NCI-H774 (cell line): ENCODE data around the gene KITLG.
"Not testable (repeated sequence)": the region's sequence is repeated elsewhere in the genome, so short reads cannot be mapped to it uniquely, and the experiment has no call there.

ENCODE experiments used
- DNase-seq: peaks from one replicate; lab custom pipeline; 2025; lab: John Stamatoyannopoulos, UW

Gene KITLG

GRCh38 chr12:88495031-88495430 lies 85.2 kb downstream of the KITLG start:
- DNase-seq = no peak

DNA sequence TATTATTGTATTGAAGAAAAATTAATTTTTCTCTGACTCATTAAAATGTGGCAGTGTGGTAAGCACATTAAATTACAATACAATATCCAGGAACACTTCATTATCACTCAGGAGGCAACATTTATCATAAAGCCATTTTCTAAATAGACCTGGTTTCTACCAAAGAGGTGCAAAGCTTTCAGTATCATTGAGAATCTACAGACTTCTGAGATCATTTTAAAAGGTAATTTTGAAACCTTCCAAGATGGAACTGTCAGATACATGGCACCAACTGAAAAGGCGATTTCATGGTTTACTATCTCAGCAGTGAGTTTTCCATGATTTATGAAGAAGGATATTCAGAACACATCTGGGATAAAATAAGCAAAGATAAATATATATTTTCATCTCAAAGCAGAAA lies 85.8 kb downstream of the KITLG start:
- no peak for DNase-seq

- no peak for DNase-seq
Measured at GRCh38 chr12:88493636-88494035, 86.6 kb downstream of the KITLG start.

DNA sequence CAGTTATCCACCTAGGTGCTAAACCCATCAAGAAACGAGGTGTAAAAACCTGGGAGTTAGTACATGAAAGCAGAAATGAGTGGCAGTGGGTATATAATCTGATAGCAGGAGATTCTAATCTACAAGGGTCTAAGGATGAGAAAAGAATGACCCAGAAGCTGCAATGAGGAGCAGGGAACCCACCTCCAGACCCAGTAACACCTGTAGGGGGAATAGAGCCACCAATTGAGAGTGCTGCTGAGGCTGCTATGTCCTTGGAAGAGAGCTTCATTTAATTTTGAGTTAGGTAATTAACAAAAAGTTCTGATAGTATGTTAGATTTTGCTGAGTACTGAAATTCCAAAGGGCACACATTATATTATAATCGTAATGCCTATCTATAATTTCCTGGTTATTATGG lies 89.8 kb downstream of the KITLG start:
- no peak for DNase-seq

GRCh38 chr12:88472775-88473174 lies 107.5 kb downstream of the KITLG start:
- DNase-seq = no peak

DNA sequence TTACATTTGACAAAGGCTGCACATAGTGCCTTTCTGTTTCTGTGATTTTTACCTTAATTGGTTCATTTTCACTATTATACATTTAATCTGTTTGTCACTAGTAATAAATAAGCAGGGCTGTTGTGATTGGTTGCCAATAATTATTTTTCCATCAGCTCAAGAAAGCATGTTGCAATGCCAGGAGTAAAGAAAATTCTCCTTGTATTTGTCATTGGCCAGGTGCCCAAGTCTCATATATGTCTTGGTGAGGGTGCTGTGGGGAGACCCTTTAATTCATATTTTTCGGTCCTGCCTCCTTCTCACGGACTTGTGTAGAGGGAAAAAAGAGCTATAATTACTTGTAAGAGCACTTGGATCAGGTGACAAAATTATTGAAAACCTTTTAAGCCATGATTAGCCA lies 108.0 kb downstream of the KITLG start:
- no peak for DNase-seq

- no peak for DNase-seq
Measured at GRCh38 chr12:88471331-88472045, 108.8 kb downstream of the KITLG start.

DNA sequence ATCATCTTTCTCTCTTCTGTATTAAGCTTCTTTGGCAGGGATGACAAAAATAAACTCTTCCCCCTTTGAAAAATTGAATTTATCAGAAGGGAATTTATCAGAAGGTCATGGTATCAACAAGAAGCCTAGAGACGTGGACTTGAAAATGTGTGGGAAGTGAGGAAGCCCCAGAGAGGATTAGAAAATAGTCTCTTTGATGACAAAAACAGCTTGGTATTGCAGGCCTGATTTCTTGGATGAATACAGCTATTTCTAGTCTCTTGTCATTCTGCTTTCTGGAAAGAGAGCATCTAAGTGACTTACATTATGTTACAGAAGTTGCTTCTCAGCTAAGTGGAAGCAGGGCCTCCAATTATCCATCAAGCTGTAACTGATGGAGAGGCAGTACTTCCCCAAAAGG lies 111.1 kb downstream of the KITLG start:
- no peak for DNase-seq

- no peak for DNase-seq
Measured at GRCh38 chr12:88468581-88468980, 111.7 kb downstream of the KITLG start.

DNA sequence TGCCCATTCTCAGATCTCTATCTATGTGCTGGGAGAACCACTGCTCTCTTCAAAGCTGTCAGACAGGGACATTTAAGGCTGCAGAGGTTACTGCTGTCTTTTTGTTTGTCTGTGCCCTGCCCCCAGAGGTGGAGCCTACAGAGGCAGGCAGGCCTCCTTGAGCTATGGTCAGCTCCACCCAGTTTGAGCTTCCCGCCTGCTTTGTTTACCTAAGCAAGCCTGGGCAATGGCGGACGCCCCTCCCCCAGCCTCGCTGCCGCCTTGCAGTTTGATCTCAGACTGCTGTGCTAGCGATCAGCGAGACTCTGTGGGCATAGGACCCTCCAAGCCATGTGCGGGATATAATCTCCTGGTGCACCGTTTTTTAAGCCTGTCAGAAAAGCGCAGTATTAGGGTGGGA lies 113.6 kb downstream of the KITLG start:
- DNase-seq = not testable (repeated sequence)

- DNase-seq = no peak
Measured at GRCh38 chr12:88458327-88458726, 121.9 kb downstream of the KITLG start.

- DNase-seq = no peak
Measured at GRCh38 chr12:88453323-88453722, 126.9 kb downstream of the KITLG start.

DNA sequence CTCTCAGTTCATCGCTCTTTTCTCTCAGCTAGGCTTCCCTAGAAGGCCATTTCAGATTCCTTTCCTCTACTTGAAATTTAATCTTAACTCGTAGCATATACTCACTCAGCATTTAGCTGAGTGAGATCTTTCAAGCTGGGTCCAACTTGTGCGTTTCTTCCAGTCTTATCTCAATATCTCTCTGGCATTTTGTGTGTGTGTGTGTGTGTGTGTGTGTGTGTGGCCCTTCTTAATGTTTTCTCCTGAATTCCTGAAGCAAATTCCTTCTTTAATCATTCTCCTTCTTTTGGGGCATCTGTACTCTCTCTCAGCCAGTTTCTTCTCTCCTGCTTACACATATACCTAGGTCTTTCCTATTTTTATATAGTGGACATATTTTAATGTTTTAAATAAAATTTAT lies 129.1 kb downstream of the KITLG start:
- DNase-seq = no peak

GRCh38 chr12:88450136-88450535 lies 130.1 kb downstream of the KITLG start:
- DNase-seq = no peak

GRCh38 chr12:88448337-88448915 lies 131.8 kb downstream of the KITLG start:
- peak; percentile 21 for DNase-seq

- DNase-seq = no peak
Measured at GRCh38 chr12:88445705-88446394, 134.4 kb downstream of the KITLG start.

GRCh38 chr12:88444481-88444880 lies 135.8 kb downstream of the KITLG start:
- DNase-seq = no peak
